Measurements from ENCODE around the gene KDM1B. TPM values are rescaled to one million over a fixed set of nuclear protein-coding genes. Genes with fewer than 3 reads are reported as not detected.

KDM1B gene
- polyA plus RNA-seq, 1 of the 3 experiments (the other 2 are of a cell fraction): 9.4 TPM

GRCh38 chr6:18122128-18123093 lies 32.8 kb upstream of the KDM1B start, which contains the start of gene NHLRC1:
TSS of gene NHLRC1 (minus strand) at chr6:18122677. CDS start at chr6:18122606, 71 bp downstream.
- Histone ChIP-seq H3K4me2 (peak within 1 kb of the TSS; percentile 62; the same call in 1 of the 2 replicates), H3K36me3 (replicated peaks in 1 of 2; ENCODE audit: control insufficient read depth in 1 of 2, insufficient read depth in 2 of 2, low read length in 1 of 2) (no peaks in the 10 kb centered on the region), H3K9me2 (no peaks in the 10 kb centered on the region), H3K9ac (no peak within 1 kb of the TSS), H3F3A (replicated peaks; ENCODE audit: insufficient read depth) (no peaks in the 10 kb centered on the region), H4K20me1 (ENCODE audit: insufficient read depth) (no peaks in the 10 kb centered on the region), H2AFZ (ENCODE audit: low read depth) (peak within 1 kb of the TSS; percentile 64; the same call in 1 of the 2 replicates), H3K4me3 (ENCODE audit: low read depth in 2 of 2, low read length in 1 of 2) (peak within 1 kb of the TSS; percentile 27 to 54; a peak in 3 of 4 replicates), H3K79me2 (ENCODE audit: insufficient read depth) (no peaks in the 10 kb centered on the region), H3K9me3 (no peaks in the 10 kb centered on the region), H3K27ac (ENCODE audit: low read depth in 2 of 2, low read length in 1 of 2) (no peak within 1 kb of the TSS), H3K27me3 (ENCODE audit: insufficient read depth) (no peaks in the 10 kb centered on the region), H3K4me1 (ENCODE audit: control insufficient read depth in 1 of 2, insufficient read depth in 2 of 2, low read depth in 1 of 2, low read length in 1 of 2) (peaks cover 0 to 5% of the 10 kb centered on the region in 2 experiments; a peak in 1 of 4 replicates)
- TF ChIP-seq MAX (IDR thresholded peaks at IDR 0.05; ENCODE audit: low read depth) (peak; percentile 92), TAF1 (IDR thresholded peaks at IDR 0.05; ENCODE audit: borderline replicate concordance, low read depth, low read length) (0 out of 2 replicates have a peak, but pooled peaks have one; percentile 35), RAD21 (IDR thresholded peaks at IDR 0.05; ENCODE audit: low read length) (peak; percentile 73), NRF1 (IDR thresholded peaks at IDR 0.05; ENCODE audit: low read depth, low read length) (peak; percentile 14; the same call in 1 of the 2 replicates), FOXJ3 (CRISPR knock-in tag; IDR thresholded peaks at IDR 0.05) (no peak), JUND (IDR thresholded peaks at IDR 0.05) (no peak), GABPA (IDR thresholded peaks at IDR 0.05; ENCODE audit: low read depth) (no peak), YY1 (IDR thresholded peaks at IDR 0.05; ENCODE audit: low read depth) (0 out of 2 replicates have a peak, but pooled peaks have one; percentile 37), SIN3A (IDR thresholded peaks at IDR 0.05; ENCODE audit: borderline replicate concordance, low read depth, low read length) (no peak), USF2 (IDR thresholded peaks at IDR 0.05; ENCODE audit: borderline replicate concordance, low read depth, low read length) (peak; percentile 20; the same call in 1 of the 2 replicates), TCF12 (IDR thresholded peaks at IDR 0.05) (no peak), SMC3 (IDR thresholded peaks at IDR 0.05; ENCODE audit: low read depth, low read length) (peak; percentile 77), CTCF (IDR thresholded peaks at IDR 0.05) (peak; percentile 74), USF1 (IDR thresholded peaks at IDR 0.05; ENCODE audit: borderline replicate concordance, low read depth) (peak; percentile 86), IRF3 (IDR thresholded peaks at IDR 0.05; ENCODE audit: low read depth, low read length) (no peak)
- ChIA-PET CTCF (interaction anchor here (0.5 to 1.6 kb wide), 10 partner anchors 9 to 538 kb away, joined by 3 to 8 read pairs (median 3); no protein-coding TSS in a partner anchor), POLR2A (interaction anchor here (0.5 kb wide), 1 partner anchor 150 kb away, joined by 4 read pairs; no protein-coding TSS in a partner anchor)
- 56% methylated on average over 52 of the region's 82 CpGs for WGBS (ENCODE audit: low lambda C conversion rate)
- peak; percentile 87 for DNase-seq

All from SK-N-SH (cell line).